Loucy (cell line): ENCODE data around the gene KIDINS220.

Source experiments
- H2AFZ ChIP-seq: fragments of 200-600 bp; sonication (generic); 2 replicates; pipeline ENCODE4 v1.6.0; 2016; ENCODE audit warnings: antibody characterized with exemption, mild to moderate bottlenecking, low read length, moderate library complexity
- H3F3A ChIP-seq: fragments of 200-600 bp; 2 replicates; pipeline ENCODE4 v1.6.0; 2016; ENCODE audit warnings: antibody characterized with exemption, low read depth, mild to moderate bottlenecking
- H3K27me3 ChIP-seq: fragments of 200-600 bp; sonication (generic); 2 replicates; pipeline ENCODE4 v1.6.1; 2014; ENCODE audit warnings: low read length, mild to moderate bottlenecking; ENCODE audit not compliant: insufficient read depth, poor library complexity, severe bottlenecking
- H3K36me3 ChIP-seq: fragments of 200-600 bp; sonication (generic); 2 replicates; pipeline ENCODE4 v1.6.1; 2016; ENCODE audit warnings: low read length; ENCODE audit not compliant: insufficient read depth
- H3K4me1 ChIP-seq: fragments of 200-600 bp; sonication (generic); 2 replicates; pipeline ENCODE4 v1.5.1; 2014; ENCODE audit warnings: low read length, mild to moderate bottlenecking; ENCODE audit not compliant: insufficient read depth, poor library complexity, severe bottlenecking
- H3K4me2 ChIP-seq: fragments of 200-600 bp; sonication (generic); 2 replicates; pipeline ENCODE4 v1.6.0; 2014; ENCODE audit warnings: antibody characterized with exemption, low read length, low read depth, mild to moderate bottlenecking; ENCODE audit not compliant: poor library complexity, severe bottlenecking
- H3K4me3 ChIP-seq: fragments of 200-600 bp; sonication (generic); 2 replicates; pipeline ENCODE4 v1.5.1; 2014; ENCODE audit warnings: low read length, mild to moderate bottlenecking, mixed read lengths; ENCODE audit not compliant: poor library complexity, severe bottlenecking
- H3K79me2 ChIP-seq: fragments of 200-600 bp; sonication (generic); 2 replicates; pipeline ENCODE4 v1.6.1; 2014; ENCODE audit warnings: low read length; ENCODE audit not compliant: insufficient read depth
- H3K9ac ChIP-seq: fragments of 200-600 bp; sonication (generic); 2 replicates; pipeline ENCODE4 v1.6.0; 2014; ENCODE audit warnings: mild to moderate bottlenecking, low read depth, low read length, moderate library complexity; ENCODE audit not compliant: poor library complexity, severe bottlenecking
- H3K9me2 ChIP-seq: fragments of 200-600 bp; sonication (generic); replicated peaks from 2 replicates; pipeline ENCODE4 v1.6.1; 2016; ENCODE audit warnings: low read depth, low read length, mixed read lengths
- H3K9me3 ChIP-seq: fragments of 200-600 bp; sonication (generic); 2 replicates; pipeline ENCODE4 v1.6.1; 2014; ENCODE audit warnings: mild to moderate bottlenecking, antibody characterized with exemption, low read length, low read depth; ENCODE audit not compliant: insufficient read depth
- H4K20me1 ChIP-seq: fragments of 200-600 bp; sonication (generic); 2 replicates; pipeline ENCODE4 v1.6.0; 2014; ENCODE audit warnings: antibody characterized with exemption, low read length, mild to moderate bottlenecking; ENCODE audit not compliant: insufficient read depth, poor library complexity, severe bottlenecking
- EZH2phosphoT487 ChIP-seq: fragments of 200-600 bp; IDR thresholded peaks from 2 replicates; pipeline ENCODE4 v1.6.1; 2018; ENCODE audit warnings: antibody characterized with exemption, mild to moderate bottlenecking, moderate library complexity, borderline replicate concordance
- TF ChIP-seq, protein P1 (sequence below): fragments of 200-600 bp; sonication (generic); conservative IDR thresholded peaks from 2 replicates; pipeline ENCODE4 v1.5.1; 2014; ENCODE audit warnings: mild to moderate bottlenecking, antibody characterized with exemption, low read length

Gene KIDINS220

DNA sequence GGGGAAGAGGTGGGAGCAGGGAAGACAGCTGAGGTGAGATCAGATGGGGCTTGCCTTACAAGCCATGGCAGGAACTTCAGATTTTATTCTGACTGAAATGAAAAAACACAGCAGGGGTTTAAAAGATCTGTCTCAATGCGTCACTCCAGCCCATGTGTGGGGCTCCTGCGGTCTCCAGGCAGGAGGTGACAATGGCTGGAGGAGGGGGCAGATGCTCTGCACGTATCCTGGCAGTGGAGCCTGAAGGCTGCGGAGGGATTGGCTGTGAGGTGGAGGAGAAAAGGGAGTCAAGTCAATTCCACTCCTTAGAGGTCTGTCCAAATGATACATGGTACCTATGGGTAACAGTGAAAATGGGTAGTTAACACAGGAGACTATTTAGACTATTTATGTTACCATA, 40.5 kb upstream of the KIDINS220 start:
- no peak overlapping the region for H2AFZ ChIP-seq
- H3K79me2 ChIP-seq, result no peaks in the 10 kb centered on the region
- no peak overlapping the region for H3K4me3 ChIP-seq
- H3K36me3 ChIP-seq, result peaks cover 28% of the 10 kb centered on the region; the same call in 1 of the 2 replicates
- no peaks in the 10 kb centered on the region for H3K9me3 ChIP-seq
- H3F3A ChIP-seq, result no peaks in the 10 kb centered on the region
- H3K27me3 ChIP-seq, result no peaks in the 10 kb centered on the region
- H3K4me2 ChIP-seq, result no peak overlapping the region
- H3K4me1 ChIP-seq, result no peaks in the 10 kb centered on the region
- H3K9ac ChIP-seq, result no peak overlapping the region
- no peaks in the 10 kb centered on the region for H3K9me2 ChIP-seq
- no peaks in the 10 kb centered on the region for H4K20me1 ChIP-seq
- TF ChIP-seq, protein P1, sequence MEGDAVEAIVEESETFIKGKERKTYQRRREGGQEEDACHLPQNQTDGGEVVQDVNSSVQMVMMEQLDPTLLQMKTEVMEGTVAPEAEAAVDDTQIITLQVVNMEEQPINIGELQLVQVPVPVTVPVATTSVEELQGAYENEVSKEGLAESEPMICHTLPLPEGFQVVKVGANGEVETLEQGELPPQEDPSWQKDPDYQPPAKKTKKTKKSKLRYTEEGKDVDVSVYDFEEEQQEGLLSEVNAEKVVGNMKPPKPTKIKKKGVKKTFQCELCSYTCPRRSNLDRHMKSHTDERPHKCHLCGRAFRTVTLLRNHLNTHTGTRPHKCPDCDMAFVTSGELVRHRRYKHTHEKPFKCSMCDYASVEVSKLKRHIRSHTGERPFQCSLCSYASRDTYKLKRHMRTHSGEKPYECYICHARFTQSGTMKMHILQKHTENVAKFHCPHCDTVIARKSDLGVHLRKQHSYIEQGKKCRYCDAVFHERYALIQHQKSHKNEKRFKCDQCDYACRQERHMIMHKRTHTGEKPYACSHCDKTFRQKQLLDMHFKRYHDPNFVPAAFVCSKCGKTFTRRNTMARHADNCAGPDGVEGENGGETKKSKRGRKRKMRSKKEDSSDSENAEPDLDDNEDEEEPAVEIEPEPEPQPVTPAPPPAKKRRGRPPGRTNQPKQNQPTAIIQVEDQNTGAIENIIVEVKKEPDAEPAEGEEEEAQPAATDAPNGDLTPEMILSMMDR, result no peak
- TF ChIP-seq EZH2phosphoT487, result no peak

DNA sequence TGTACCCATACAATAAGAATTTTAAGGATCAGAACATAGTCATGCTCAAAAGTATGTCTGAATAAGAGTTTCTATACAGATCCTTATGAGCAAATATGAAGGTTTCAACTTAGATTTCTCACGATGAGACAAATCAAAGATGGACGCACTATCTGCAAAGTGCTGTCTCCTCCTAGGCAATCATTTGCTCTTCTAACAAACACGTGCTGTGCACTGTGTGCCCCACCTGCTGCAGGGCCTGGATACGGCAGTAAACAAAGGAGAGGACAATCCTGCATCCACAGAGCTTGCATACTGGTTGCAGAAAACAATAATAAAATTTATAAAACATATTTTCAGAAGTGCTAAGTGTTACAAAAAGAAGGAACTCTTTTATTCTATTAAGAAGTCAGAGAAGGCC, 39.9 kb upstream of the KIDINS220 start:
- no peaks in the 10 kb centered on the region for H3F3A ChIP-seq
- H3K4me3 ChIP-seq, result no peak overlapping the region
- no peak overlapping the region for H3K4me2 ChIP-seq
- no peaks in the 10 kb centered on the region for H3K27me3 ChIP-seq
- no peak overlapping the region for H2AFZ ChIP-seq
- no peaks in the 10 kb centered on the region for H3K4me1 ChIP-seq
- peaks cover 28% of the 10 kb centered on the region; the same call in 1 of the 2 replicates for H3K36me3 ChIP-seq
- TF ChIP-seq, protein P1, result no peak
- TF ChIP-seq EZH2phosphoT487, result no peak
- no peaks in the 10 kb centered on the region for H3K79me2 ChIP-seq
- H4K20me1 ChIP-seq, result no peaks in the 10 kb centered on the region
- H3K9me2 ChIP-seq, result no peaks in the 10 kb centered on the region
- no peaks in the 10 kb centered on the region for H3K9me3 ChIP-seq
- no peak overlapping the region for H3K9ac ChIP-seq

DNA sequence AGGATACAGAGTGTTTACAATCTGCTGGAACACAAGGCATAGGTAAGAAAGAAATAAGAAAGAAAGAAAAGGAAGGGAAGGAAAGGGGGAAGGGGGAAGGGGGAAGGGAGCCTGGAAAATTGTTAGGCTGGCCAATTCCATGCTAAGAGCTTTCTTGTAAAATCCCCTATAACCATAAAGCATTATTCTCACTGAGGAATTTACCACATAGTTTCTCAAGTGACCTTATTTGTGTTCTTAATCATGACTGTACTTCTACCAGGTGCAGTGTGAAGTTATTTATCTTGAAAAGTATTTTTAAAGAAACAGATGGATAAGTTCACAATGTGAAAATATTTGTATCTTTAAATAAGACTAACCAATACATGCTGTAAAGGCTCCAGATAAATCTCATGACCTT, 39.2 kb upstream of the KIDINS220 start:
- peaks cover 28% of the 10 kb centered on the region; the same call in 1 of the 2 replicates for H3K36me3 ChIP-seq
- no peak for TF ChIP-seq EZH2phosphoT487
- TF ChIP-seq, protein P1, result no peak
- no peak overlapping the region for H3K9ac ChIP-seq
- no peaks in the 10 kb centered on the region for H3K9me3 ChIP-seq
- no peak overlapping the region for H2AFZ ChIP-seq
- H4K20me1 ChIP-seq, result no peaks in the 10 kb centered on the region
- no peaks in the 10 kb centered on the region for H3K79me2 ChIP-seq
- no peak overlapping the region for H3K4me2 ChIP-seq
- no peaks in the 10 kb centered on the region for H3K27me3 ChIP-seq
- H3F3A ChIP-seq, result no peaks in the 10 kb centered on the region
- no peak overlapping the region for H3K4me3 ChIP-seq
- no peaks in the 10 kb centered on the region for H3K9me2 ChIP-seq
- H3K4me1 ChIP-seq, result no peaks in the 10 kb centered on the region
